HG03280 (cell line): ENCODE results near the gene CDC20.
"Not testable (repeated sequence)": the region's sequence is repeated elsewhere in the genome, so short reads cannot be mapped to it uniquely, and the experiment has no call there.

Experiments used
- ATAC-seq: cut with Tn5 transposase; IDR thresholded peaks from one replicate; pipeline ENCODE4 v1.9.1; 2021; ENCODE audit warnings: mild to moderate bottlenecking, moderate library complexity; ENCODE audit not compliant: unreplicated experiment

CDC20 gene

DNA sequence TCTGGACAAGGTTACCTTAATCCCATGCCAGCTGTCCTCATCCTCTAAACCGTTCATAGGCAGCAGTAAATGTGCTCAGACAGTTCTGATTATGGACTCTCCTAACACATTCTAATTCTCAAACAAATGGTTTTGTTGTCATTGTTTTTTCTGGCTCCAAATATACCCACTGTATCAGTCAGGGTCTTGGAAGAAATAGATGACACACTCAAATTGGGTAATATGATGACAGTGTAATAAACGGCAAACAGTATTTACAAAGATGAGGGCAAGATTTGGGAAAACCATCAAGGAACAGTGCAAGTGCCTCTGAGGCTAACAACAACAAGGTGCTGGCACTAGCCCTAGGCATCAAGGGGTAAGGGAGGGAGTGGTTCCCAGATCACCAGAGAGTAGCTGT, 4.3 kb upstream of the CDC20 start:
- no peak for ATAC-seq

GRCh38 chr1:43354936-43355335, 3.8 kb upstream of the CDC20 start:
- no peak for ATAC-seq

DNA sequence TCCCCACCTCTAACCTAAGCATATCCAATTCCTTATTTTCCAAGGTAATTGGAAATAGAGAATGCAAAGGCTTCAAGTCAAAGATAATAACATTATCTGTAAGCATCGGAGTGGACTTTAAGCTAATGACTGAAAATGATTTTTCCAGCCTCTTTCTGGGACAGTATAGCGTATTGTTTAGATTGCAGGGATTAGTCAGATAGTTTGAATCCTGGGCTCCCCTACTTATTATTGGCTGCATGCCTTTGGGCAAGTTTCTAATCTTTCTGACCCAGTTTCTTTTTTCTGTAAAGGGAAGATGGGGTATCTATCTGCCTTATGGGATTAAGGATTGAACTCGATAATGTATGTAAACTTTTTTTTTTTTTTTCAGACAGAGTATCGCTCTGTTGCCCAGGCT, 1.5 kb upstream of the CDC20 start:
- ATAC-seq = no peak

DNA sequence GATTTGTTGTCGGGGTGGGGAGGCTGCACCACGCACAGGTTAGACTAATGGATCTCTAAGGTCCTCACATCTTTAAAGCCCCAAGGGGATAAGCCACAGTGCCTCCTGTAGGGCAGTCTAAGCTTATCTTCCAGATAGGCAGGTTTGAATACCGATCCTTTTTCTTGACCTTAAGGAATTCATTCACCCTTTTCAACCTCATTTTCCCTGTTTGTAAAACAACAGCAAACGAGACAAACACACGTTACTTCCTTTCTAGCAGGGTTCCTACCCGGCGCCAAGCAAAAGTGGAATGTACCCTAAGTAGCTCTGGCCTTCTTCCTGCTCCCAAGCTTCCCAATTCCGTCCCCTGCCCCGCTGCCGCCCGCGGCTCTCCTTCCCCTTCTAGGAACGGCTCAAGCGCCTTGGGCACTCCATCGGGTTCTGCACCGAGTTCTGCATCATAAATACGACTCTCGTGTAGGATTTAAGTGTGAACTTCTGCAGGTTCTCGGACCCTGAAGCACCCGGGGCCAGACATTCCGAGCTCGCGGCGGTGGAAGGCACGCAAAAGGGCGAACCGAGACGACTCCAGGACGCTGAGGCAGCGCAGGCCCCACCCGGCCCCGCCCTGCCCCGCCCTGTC, 548 bp upstream of the CDC20 start:
- ATAC-seq = peak; percentile 6

DNA sequence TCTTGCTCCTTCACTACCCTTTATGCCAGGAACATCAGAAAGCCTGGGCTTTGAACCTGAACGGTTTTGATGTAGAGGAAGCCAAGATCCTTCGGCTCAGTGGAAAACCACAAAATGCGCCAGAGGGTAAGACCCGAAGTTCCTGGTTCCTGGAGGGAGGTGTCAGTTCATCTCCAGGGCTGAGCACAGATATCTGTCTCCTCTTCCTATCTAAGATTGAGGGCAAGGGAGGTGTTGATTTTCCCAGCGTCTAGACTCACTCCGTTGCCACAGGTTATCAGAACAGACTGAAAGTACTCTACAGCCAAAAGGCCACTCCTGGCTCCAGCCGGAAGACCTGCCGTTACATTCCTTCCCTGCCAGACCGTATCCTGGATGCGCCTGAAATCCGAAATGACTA, 915 bp downstream of the CDC20 start:
- no peak for ATAC-seq

GRCh38 chr1:43360616-43361015, 1.8 kb downstream of the CDC20 start:
- no peak for ATAC-seq

GRCh38 chr1:43363283-43363934, 4.6 kb downstream of the CDC20 start:
- ATAC-seq = no peak

DNA sequence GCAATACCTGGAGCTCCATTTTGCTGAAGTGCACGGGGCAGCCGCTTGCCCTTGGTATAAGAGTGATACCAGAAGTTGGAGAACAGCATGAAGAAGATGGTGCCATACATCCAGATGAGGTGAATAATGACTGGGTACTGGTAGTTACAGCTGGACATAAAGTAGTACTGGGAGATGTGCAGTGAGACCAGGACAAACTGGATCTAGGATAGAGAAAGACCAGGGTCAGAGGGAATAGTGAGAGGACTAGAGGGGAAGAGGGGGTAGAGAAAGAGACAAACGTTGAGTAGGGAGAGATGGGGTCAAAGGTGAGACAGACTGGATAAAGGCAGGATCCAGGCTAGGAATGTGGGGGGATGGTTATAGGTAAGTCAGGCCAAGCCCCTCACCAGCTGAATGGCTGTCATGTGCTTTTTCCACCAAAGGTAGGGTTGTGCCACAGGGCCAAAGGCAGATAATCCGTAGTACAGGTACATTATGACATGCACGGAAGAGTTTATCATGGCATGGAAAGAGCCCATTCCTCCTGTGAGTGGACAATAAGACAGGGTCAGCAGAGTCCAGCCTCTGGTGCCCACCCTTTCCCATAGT, 5.2 kb downstream of the CDC20 start:
- ATAC-seq = no peak

- no peak for ATAC-seq
Observed at GRCh38 chr1:43365678-43366077, 6.9 kb downstream of the CDC20 start.

DNA sequence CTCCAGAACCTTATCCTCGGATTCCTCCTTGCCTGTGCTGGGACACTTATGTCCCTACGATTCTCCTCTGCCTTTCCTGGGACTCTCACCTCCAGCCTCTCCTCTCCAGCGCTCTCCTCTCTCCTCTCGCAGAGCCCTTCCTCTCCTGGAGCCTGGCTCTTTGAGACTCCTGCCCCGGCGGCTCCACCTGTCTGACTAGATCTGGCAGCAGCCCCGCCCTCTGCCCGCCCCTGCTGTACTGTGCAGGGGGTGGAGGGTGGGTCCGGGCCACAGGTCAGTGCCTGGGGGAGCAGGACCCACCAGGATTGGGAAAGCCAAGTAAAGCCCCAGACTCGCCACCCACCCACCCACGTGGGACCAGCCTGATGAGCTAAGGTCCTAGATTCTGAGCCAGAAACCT, 7.4 kb downstream of the CDC20 start:
- no peak for ATAC-seq

DNA sequence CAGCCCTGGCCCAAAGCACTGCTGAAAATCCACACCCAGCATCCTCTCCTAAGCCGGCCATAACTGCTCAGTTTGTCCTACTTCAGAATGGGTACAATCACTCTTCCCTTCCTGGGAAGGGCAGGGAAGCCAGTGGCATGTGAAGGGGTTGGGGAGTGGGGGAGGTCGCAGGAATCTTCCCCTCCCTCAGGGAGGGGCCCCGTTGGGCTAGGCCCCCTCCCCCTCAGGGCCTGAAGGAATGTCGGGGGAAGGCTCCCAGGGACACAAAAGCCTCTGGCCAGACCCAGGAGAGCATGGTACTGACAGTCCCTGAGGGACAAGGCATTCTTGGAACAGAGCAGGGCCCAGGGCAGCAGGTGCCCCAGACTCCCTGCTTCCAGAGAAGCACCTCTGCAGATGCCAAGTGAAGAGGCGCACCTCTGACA, 7.8 kb downstream of the CDC20 start:
- ATAC-seq = no peak

- peak; percentile 42 for ATAC-seq
Observed at GRCh38 chr1:43367026-43367903, 8.5 kb downstream of the CDC20 start.

DNA sequence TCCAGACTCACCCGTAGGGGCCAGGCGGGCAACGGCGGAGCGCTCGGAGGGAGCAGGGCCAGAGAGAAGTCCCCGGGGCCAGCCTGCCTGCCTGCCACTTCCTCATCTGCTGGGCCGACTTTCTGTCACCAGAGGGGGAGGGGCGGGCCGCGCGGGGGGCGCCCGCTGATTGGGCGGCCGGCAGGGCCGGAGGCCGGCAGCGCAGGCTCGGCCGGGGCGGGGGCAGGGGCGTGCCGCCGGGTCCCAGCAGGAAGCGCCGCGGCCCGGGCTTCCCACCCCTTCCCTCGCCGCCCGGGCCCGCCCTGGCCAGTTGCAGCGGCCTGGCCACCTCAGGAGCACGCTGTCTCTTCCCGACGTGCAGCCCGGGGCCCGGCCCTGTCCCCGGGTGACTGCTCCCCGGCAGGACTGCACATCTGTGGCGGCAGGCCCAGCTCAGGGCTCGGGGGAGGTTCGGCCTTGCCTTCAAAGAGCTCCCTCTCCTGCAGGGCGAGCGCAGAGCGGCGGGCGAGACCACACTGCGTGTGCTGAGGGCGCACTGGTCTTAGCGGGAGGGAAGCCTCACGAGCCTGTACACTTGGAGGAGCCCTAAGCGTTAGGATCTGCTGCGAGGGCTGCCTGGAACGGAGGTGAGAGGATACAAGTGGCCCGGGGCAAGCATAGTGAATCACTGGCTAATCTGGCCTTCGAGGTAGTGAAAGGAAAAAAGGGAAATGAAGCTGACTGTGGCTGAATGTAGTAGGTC, 9.3 kb downstream of the CDC20 start, which contains the start of gene ELOVL1:
ELOVL1 (minus strand) TSS at position 108 of the 742 bp plus-strand sequence. CDS start 2,402 bp downstream, outside the sequence.
- peak; percentile 83 for ATAC-seq

DNA sequence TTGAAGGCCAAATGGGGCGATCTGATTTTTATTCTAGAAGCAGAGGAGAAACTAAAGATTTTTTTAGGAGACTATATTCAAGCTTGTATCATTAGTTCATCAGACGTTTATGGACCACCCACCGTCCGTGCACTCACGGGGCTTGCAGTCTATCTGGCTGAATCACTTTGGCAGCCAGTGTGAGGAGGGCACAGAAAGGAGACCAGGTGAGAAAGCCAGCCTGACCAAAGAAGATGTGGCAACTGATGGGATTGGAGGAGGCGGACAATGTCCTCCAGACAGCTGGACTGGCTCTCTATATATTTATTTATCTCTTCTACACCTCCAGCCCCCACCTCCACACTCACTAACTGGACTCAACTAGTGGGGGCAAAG, 9.9 kb downstream of the CDC20 start:
- ATAC-seq = no peak

- ATAC-seq = not testable (repeated sequence)
Observed at GRCh38 chr1:43369779-43370178, 11.0 kb downstream of the CDC20 start.

DNA sequence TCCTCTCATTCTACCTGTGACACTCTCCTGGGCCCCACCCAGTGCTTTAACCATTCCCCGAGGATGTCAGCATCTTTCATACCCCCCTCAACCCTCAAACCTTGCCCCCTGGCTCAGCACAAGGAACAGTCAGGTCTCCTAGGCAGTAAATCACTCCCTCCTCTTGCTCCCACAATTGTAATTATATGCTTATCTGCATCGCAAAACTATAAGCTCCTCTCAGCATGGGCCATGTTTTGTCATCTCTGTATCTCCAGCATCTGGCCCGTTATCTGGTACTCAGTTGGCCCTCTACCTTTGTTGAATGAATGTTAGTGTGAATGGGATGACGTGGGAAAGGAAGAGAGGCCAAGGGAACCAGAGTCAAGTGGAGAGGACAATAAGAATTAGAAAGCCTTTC, 11.8 kb downstream of the CDC20 start:
- ATAC-seq = no peak

DNA sequence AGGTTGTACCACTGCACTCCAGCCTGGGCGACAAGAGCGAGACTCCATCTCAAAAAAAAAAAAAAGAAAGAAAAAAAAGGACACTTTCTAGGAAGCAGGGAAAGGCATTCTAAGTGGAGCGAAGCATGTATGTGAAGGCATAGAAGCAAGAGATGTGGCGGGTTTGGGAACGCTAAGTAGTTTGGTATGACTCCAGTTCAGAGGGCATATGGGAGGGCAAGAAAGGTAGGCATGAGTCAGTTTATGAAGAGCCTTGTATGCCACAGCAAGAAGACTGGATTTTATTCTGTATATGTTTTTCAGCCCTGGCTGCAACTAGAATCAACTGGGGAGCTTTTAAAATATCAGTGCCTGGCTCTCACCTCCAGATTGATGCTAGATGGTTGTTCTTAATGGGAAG, 13.4 kb downstream of the CDC20 start:
- no peak for ATAC-seq

- ATAC-seq = no peak
Observed at GRCh38 chr1:43373066-43373940, 14.5 kb downstream of the CDC20 start.

- ATAC-seq = no peak
Observed at GRCh38 chr1:43376723-43377235, 18.0 kb downstream of the CDC20 start.

DNA sequence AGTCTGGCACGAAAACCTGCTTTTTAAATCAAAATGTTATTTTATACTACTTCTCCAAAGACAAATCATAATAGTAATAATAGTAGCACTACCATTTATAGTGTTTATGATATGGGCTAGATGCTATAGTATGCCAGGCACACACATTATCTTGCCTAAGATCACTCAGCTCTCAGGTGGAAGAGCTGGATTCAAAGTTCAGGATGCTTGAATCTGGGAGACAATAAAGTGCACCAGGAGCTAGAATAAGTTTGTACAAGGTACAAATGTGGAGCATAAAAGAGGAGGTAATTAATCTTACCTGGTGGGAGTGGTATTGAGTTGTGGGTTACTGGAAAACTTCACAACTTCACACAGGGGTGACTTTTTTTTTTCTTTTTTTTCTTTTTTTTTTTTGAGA, 19.1 kb downstream of the CDC20 start:
- no peak for ATAC-seq
